Activated naive CD8-positive, alpha-beta T cell treated with anti-CD3 and anti-CD28 coated beads, Interleukin-2, amount 50 U/mL, for 16 hours (primary cell): ENCODE measurements around the gene JAML.

ENCODE experiments used
- DNase-seq: peaks from one replicate; pipeline ENCODE4 v3.0.0-alpha.2; 2020; ENCODE audit warnings: low read depth, low spot score

Gene JAML

DNA sequence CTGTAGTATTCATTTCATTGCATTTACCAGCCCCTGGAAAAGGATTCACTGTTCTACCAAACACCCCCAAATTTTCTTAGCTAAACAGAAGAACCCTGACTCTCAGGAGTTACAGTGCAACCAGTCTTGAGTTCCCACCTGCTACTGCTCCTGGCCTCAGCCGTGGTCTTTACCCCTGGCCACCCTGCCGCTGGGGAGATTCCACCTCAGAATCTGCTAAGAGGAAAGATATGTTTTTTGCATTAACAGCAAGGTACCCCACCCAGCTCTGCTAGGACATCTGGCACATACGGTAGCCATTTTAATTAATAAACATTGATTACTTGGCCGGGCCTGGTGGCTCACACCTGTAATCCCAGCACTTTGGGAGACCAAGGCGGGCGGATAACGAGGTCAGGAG is 9.0 kb downstream of the JAML start:
- DNase-seq = no peak

DNA sequence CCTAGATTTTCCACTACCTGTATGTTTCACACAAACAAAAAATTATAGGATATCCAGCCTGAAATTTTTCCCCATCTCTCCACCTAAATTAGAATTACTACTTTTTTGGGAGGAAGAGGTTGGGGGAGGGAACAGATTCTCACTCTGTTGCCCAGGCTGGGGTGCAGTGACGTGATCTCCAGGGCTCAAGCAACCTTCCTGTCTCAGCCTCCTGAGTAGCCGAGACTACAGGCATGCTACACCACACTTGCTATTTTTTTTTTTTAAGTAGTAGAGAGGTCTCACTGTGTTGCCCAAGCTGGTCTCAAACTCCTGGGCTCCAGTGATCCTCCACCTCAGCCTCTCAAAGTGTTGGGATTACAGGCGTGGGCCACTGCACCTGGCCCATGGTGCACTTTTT is 9.5 kb downstream of the JAML start:
- DNase-seq = no peak

DNA sequence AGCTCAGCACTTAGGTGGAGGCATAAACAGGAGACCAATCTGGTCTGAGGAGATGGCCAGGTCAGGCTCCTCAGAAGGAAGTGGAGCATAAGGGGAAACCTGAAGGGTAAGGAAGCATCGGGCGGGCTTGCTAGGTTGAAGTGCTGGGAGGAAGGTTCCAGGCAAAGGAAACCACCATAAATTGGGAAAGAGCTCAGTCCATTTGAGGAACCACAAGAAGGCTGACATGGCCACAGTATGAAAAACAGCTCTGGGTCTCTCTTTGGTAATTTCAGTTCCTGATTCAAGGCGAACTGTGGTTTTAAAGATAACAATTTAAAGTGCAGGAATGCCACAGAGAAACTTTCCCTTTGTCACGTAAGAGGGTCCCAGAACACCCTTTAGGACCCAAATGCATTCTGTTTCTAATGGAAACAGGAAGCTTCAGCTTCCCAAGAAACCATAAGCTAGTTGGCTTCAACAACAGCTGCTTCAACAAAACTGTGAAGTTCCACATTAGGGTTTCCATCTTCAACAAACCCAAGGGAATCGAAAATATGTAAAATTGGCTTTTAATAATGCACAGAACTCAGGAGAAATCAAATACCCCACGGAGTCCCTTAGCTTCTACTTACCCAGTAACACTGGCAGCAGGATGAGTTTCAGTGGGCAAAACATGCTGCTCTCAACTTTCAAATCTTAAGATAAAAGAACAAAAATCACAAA is 10.4 kb downstream of the JAML start:
- no peak for DNase-seq

DNA sequence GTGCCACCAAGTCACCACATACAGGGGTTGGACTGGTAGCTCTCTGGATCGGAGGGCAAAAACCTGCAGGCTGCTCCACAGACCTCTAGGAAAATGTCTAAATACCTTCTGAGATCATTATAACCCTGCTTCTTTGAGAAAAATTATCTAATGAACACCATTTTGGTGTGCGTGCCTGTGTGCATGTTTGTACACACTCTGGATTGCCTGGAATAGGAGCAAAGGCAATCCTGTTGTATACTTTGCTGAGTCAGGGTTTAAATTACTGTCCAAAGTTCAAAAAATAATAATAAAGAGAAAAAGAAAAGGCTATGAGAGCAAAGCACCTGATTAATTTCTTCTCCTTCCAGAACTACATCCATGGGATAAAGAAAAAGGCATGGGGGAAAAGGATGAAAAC is 11.0 kb downstream of the JAML start:
- DNase-seq = no peak

- DNase-seq = no peak
Measured at GRCh38 chr11:118213201-118213600, 11.6 kb downstream of the JAML start.

DNA sequence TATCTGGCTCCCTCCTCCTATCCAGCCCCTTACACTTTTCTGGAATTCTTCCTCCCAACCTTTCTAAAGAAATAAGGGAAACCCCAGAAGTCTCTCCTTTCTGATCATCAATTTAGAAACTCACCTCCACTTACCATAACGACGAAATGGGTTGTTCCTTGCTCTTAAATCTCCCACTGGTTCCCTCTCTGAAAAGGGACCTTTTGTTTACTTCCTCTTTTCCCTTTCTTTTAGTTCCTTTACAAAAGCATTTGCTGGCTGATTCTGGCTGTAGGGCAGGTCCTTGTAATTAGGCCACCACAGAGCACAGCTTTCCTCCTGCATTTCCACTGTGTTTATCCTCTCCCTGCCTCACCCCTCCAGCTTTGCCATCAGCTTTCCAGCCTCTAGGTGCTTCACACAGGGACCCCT is 12.0 kb downstream of the JAML start:
- DNase-seq = no peak

GRCh38 chr11:118212131-118212725 is 12.6 kb downstream of the JAML start:
- no peak for DNase-seq

- no peak for DNase-seq
Measured at GRCh38 chr11:118211006-118211405, 13.8 kb downstream of the JAML start.

GRCh38 chr11:118210323-118210722 is 14.5 kb downstream of the JAML start:
- DNase-seq = no peak

- no peak for DNase-seq
Measured at GRCh38 chr11:118209033-118209432, 15.8 kb downstream of the JAML start.

GRCh38 chr11:118207079-118207478 is 17.7 kb downstream of the JAML start:
- DNase-seq = no peak

DNA sequence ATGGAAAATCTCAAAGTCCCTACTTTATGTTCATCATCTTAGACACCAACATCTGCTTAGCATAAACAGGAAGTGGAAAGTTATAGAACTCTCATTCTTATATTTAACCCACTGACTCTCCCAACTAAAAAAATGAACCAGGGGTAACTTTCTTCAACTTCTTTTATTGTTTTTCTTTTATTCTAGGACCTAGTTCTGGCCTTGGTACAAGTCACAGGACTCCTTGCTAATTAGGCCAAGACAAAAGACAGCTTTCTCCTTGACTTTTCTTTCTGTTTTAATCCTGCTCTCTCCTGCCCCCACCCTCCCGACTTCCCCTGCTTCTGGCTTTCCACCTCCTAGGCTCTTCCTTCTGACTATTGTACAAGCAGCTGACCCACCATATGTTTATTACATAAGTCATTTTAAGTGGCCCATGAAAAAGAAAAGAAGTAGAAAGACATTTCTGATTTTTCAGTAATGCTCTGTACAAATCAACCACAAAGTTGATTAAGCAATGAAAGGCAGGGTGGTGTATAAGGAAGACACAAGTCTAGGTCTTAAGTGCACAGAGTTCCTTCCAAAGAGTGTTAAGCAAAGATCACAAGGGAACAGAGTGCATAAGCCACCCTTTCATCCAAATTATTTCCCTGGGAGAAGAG is 18.3 kb downstream of the JAML start:
- DNase-seq = no peak

- DNase-seq = no peak
Measured at GRCh38 chr11:118205606-118206378, 19.0 kb downstream of the JAML start.

DNA sequence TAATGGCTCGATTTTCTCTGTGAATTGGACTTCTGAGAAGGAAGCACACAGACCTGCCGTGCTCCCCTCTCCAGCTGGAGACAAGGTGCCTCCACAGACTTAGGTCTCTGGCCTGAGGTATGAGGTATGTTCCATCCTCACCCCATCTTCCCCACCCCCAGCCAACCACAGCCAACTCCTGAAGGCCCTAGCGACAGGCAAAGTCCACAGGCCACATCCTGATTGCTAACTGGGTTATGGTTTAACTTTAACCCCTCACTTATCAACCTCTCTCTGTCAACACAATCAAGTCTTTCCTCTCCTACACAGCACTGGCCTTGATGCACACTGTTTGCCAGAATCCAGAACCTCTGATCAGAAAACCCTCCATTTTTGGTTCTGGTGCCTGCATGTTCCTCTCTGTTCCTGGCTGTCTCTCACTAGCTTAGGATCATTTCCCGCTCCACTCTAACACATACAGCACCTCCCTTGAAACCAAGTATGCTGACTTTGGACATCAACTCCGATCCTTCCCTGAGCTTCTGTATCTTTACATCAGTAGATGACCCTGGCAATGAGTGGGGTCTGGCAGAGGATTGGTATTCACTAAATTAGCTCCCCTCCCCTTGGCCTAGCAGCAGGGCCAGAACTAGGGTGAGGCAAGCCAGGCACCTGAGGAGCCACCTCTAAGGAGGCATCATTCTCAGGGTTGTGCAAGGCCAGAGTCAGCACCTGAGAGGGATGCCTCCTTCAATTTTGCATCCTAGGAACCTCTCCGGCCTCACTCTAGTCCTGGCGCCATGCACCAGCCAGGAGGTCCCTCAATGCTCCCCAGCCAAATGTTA is 22.0 kb downstream of the JAML start:
- no peak for DNase-seq

- no peak for DNase-seq
Measured at GRCh38 chr11:118201966-118202365, 22.8 kb downstream of the JAML start.

DNA sequence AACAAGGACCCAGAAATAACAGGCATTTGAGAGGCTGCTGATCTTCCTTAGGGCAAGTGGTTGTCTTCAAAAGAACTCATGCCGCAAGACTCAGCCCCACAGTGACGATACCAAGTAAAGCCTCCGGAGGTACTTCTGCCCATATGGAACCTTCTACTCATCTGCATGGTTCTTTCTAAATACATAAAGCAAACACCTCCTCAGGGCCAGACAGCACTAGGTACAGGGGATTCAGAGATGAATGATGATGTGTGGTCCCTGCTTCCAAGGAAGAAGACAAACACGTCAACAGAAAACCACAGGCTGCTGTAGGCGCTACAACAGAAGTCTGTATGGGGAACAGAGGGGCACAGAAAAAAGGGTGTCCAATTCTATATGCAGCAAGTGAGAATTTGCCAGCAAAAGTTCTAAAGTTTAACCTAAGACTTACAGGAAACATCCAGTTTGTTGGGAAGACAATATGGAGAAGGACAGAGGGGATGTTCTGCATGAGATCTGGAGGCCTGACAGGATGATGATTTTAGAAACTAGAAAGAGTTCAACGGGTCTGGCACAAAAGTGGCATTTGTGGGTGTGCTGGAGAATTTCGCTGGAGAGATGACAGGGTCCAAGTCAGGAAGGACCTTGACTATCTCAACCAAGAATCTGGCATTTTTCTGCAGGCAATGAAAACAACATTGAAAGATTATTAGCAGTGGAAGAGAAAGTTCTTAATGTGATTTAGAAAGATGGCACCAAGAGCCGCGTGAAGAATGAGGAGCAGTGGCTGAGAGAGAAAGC is 23.7 kb downstream of the JAML start:
- no peak for DNase-seq

GRCh38 chr11:118200497-118200896 is 24.3 kb downstream of the JAML start:
- DNase-seq = no peak

DNA sequence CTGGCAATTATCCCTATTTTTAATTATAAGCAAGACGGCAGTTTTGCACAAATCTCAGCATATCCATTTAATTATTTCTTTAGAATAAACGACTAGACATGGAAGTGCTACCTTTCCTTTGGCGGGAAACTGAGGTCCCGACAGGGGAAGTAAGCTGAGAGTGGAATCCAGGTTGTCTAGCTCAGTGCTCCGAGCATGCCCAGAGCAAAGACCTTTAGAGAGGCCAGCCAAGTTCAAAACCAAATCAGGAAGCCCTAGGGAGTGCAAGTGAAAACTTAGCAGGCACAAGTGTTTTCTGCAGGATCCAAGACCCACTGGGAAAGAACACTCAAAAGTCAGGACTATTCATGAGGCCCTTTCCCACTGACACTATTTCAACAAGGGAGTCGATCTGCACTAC is 25.7 kb downstream of the JAML start:
- no peak for DNase-seq

- peak; percentile 64 for DNase-seq
Measured at GRCh38 chr11:118198370-118198769, 26.4 kb downstream of the JAML start.

GRCh38 chr11:118194835-118195627 is 29.8 kb downstream of the JAML start:
- no peak for DNase-seq
